Ishikawa (cell line): ENCODE data around the gene MAPK1.

Source experiments
- YY1 ChIP-seq: IDR thresholded peaks from 2 replicates; pipeline ENCODE4 v1.6.1; 2012; ENCODE audit warnings: low read depth
- TF ChIP-seq, protein P1 (sequence below): IDR thresholded peaks from 2 replicates; pipeline ENCODE4 v1.6.1; 2012

DNA sequence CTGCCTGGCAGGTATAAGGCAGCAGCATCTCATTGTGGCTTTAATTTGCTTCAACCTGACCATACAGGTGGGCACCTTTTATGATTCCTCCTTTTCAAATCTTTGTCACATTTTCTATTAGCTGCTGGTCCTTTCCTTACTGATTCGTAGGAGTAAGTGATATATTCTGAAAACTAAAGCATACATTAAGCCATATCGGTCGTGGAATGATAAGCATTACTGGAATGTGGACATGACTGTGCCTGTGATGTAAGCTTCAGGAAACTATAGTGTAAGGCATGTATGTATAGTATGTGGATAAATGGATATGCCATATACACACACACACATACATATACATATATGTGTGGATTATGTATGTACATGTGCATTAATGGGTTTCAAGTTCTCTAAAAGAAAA, 152.7 kb downstream of the MAPK1 start:
- TF ChIP-seq YY1 = no peak
- TF ChIP-seq, protein P1, sequence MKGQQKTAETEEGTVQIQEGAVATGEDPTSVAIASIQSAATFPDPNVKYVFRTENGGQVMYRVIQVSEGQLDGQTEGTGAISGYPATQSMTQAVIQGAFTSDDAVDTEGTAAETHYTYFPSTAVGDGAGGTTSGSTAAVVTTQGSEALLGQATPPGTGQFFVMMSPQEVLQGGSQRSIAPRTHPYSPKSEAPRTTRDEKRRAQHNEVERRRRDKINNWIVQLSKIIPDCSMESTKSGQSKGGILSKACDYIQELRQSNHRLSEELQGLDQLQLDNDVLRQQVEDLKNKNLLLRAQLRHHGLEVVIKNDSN = no peak
